ENCODE data around the gene ZNG1F.
"Not testable (repeated sequence)": the region's sequence is repeated elsewhere in the genome, so short reads cannot be mapped to it uniquely, and the experiment has no call there.

DNA sequence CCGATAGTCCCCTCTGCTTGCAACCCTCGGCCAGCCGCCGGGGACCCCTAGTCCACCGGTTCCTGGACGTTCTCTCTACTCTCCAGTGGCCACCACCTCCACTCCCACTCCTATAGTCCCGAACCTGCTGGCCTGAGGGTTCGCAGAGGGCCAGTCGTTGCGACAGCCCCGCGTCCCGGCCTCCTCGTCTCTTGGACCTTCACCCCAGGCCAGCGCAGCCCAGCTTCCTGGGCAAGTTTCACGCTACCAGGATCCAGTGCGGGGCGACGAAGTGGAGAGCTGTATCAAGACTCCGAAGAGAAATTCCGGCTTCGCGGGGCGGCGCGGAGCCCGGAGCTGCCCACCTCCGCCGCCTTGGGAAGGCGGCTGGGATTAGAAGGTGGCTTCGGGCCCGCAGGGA is 65.7 kb downstream of the ZNG1F start:
- TF ChIP-seq, protein P1, sequence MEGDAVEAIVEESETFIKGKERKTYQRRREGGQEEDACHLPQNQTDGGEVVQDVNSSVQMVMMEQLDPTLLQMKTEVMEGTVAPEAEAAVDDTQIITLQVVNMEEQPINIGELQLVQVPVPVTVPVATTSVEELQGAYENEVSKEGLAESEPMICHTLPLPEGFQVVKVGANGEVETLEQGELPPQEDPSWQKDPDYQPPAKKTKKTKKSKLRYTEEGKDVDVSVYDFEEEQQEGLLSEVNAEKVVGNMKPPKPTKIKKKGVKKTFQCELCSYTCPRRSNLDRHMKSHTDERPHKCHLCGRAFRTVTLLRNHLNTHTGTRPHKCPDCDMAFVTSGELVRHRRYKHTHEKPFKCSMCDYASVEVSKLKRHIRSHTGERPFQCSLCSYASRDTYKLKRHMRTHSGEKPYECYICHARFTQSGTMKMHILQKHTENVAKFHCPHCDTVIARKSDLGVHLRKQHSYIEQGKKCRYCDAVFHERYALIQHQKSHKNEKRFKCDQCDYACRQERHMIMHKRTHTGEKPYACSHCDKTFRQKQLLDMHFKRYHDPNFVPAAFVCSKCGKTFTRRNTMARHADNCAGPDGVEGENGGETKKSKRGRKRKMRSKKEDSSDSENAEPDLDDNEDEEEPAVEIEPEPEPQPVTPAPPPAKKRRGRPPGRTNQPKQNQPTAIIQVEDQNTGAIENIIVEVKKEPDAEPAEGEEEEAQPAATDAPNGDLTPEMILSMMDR (IDR thresholded peaks at IDR 0.05; ENCODE audit: poor library complexity, severe bottlenecking), result not testable (repeated sequence)
- TF ChIP-seq, protein P2, sequence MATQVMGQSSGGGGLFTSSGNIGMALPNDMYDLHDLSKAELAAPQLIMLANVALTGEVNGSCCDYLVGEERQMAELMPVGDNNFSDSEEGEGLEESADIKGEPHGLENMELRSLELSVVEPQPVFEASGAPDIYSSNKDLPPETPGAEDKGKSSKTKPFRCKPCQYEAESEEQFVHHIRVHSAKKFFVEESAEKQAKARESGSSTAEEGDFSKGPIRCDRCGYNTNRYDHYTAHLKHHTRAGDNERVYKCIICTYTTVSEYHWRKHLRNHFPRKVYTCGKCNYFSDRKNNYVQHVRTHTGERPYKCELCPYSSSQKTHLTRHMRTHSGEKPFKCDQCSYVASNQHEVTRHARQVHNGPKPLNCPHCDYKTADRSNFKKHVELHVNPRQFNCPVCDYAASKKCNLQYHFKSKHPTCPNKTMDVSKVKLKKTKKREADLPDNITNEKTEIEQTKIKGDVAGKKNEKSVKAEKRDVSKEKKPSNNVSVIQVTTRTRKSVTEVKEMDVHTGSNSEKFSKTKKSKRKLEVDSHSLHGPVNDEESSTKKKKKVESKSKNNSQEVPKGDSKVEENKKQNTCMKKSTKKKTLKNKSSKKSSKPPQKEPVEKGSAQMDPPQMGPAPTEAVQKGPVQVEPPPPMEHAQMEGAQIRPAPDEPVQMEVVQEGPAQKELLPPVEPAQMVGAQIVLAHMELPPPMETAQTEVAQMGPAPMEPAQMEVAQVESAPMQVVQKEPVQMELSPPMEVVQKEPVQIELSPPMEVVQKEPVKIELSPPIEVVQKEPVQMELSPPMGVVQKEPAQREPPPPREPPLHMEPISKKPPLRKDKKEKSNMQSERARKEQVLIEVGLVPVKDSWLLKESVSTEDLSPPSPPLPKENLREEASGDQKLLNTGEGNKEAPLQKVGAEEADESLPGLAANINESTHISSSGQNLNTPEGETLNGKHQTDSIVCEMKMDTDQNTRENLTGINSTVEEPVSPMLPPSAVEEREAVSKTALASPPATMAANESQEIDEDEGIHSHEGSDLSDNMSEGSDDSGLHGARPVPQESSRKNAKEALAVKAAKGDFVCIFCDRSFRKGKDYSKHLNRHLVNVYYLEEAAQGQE (IDR thresholded peaks at IDR 0.05; ENCODE audit: borderline replicate concordance), result not testable (repeated sequence)
- not testable (repeated sequence) for TF ChIP-seq EP300 (conservative IDR thresholded peaks at IDR 0.05; ENCODE audit: poor library complexity, severe bottlenecking)

All from neural cell (in vitro differentiated cells).